ENCODE results near the gene CFAP77. TPM values are rescaled to one million over a fixed set of nuclear protein-coding genes. Genes with fewer than 3 reads are reported as not detected.

The CFAP77 gene
- total RNA-seq, 4 donors from 2014 or later = not detected

GRCh38 chr9:132511191-132511999 lies 101.4 kb downstream of the CFAP77 start:
- Histone ChIP-seq H3K27ac (no peak overlapping the region), H3K4me1 (no peaks in the 10 kb centered on the region), H3K4me3 (no peak overlapping the region), H3K36me3 (no peaks in the 10 kb centered on the region), H3K9me3 (no peaks in the 10 kb centered on the region), H3K27me3 (peaks cover 22% of the 10 kb centered on the region)
- in situ Hi-C loops (cut with MboI; ENCODE audit: low pct_ligation_motif_present in 1 of 4, low pct_unique_long_range_greater_than_20kb in 1 of 4, low sequenced_read_pairs in 3 of 4) (loop anchor here in 1 of 4 donors (10.0 kb wide), 2 partner anchors 63 to 293 kb away; no protein-coding TSS in a partner anchor), intact Hi-C loops (cut with DNase I; ENCODE audit: low total_unique reads) (no loop called here)
- DNase-seq = no peak
- TF ChIP-seq POLR2A (IDR thresholded peaks at IDR 0.05) (no peak), CTCF (IDR thresholded peaks at IDR 0.05) (no peak)
- WGBS, 2 donors (ENCODE audit: low coverage in 1 of 2) = 83 to 86% methylated on average over 1 to 25 of the region's 25 CpGs

GRCh38 chr9:132513416-132513815 lies 103.4 kb downstream of the CFAP77 start:
- Histone ChIP-seq H3K36me3 (no peaks in the 10 kb centered on the region), H3K4me3 (no peak overlapping the region), H3K9me3 (no peaks in the 10 kb centered on the region), H3K4me1 (no peaks in the 10 kb centered on the region), H3K27ac (no peak overlapping the region), H3K27me3 (peaks cover 19% of the 10 kb centered on the region)
- 82 to 84% methylated on average over 6 to 15 of the region's 15 CpGs for WGBS, 2 donors (ENCODE audit: low coverage in 1 of 2)
- intact Hi-C loops (cut with DNase I; ENCODE audit: low total_unique reads) (no loop called here), in situ Hi-C loops (cut with MboI; ENCODE audit: low pct_ligation_motif_present in 1 of 4, low pct_unique_long_range_greater_than_20kb in 1 of 4, low sequenced_read_pairs in 3 of 4) (loop anchor here in 1 of 4 donors (10.0 kb wide), 2 partner anchors 61 to 291 kb away; no protein-coding TSS in a partner anchor)
- DNase-seq = no peak
- TF ChIP-seq POLR2A (IDR thresholded peaks at IDR 0.05) (no peak), CTCF (IDR thresholded peaks at IDR 0.05) (no peak), POLR2AphosphoS5 (IDR thresholded peaks at IDR 0.05) (no peak), EP300 (IDR thresholded peaks at IDR 0.05; ENCODE audit: low read depth) (no peak)

DNA sequence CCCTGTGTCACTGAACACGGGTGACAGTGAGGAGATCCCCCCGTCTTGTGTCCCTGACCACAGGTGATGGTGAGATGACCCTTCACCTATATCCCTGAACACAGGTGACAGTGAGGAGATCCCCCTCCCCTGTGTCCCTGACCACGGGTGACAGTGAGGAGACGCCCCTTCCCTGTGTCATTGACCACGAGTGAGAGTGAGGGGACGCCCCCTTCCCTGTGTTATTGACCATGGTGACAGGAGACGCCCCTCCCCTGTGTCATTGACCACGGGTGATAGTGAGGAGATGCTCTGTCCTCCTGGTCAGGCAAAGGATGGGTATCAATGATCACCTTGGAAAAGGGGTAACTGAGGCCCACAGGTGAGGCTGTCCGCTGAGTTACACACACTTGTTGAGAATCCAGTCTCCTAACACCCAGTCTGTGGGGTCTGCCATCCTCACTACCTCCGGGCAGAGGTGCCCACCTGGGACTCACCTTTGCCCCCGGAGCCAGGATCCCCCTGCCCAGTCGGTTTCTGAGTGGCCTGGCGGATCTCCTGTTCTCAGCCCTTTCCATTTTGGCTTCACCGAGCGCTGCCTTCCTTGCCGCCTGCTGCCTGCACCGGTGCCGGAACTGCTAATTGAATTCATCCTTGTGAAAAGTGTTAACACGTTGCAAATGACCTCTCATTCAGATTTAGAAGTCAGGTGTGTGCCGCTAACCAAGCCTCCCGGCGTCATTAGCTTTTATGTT lies 104.2 kb downstream of the CFAP77 start:
- in situ Hi-C loops (cut with MboI; ENCODE audit: low pct_ligation_motif_present in 1 of 4, low pct_unique_long_range_greater_than_20kb in 1 of 4, low sequenced_read_pairs in 3 of 4) (loop anchor here in 1 of 4 donors (10.0 kb wide), 2 partner anchors 61 to 291 kb away; no protein-coding TSS in a partner anchor), intact Hi-C loops (cut with DNase I; ENCODE audit: low total_unique reads) (no loop called here)
- H3K27me3 ChIP-seq = peaks cover 19% of the 10 kb centered on the region
- 59 to 71% methylated on average over 6 to 22 of the region's 22 CpGs for WGBS, 2 donors (ENCODE audit: low coverage in 1 of 2)
- no peaks in the 10 kb centered on the region for H3K4me1 ChIP-seq
- DNase-seq = no peak
- H3K36me3 ChIP-seq = no peaks in the 10 kb centered on the region
- H3K27ac ChIP-seq = no peak overlapping the region
- no peak overlapping the region for H3K4me3 ChIP-seq
- H3K9me3 ChIP-seq = no peaks in the 10 kb centered on the region
- no peak for TF ChIP-seq POLR2AphosphoS5 (IDR thresholded peaks at IDR 0.05)
- TF ChIP-seq EP300 (IDR thresholded peaks at IDR 0.05; ENCODE audit: low read depth) = no peak
- no peak for TF ChIP-seq POLR2A (IDR thresholded peaks at IDR 0.05)
- no peak for TF ChIP-seq CTCF (IDR thresholded peaks at IDR 0.05)

DNA sequence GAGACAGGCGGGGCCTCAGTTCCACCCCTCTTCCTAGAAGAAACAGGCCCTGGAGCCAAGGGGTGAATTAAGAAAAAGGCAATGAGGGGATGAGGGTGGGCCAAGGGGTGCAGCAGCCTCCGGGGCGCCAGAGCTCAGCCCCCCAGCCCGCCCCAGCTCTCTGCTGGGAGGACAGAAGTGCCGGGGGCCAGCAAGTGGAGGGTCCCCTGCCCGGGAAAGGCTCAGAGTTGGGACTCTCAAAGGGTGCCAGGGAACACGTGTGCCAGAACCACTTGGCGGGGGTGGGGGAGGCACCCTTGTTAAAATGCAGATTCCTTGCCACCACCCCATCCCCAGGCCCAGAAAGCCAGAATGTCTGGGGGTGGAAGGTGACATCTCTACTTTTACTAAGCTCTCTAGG lies 104.8 kb downstream of the CFAP77 start:
- Histone ChIP-seq H3K36me3 (no peaks in the 10 kb centered on the region), H3K4me3 (no peak overlapping the region), H3K27ac (no peak overlapping the region), H3K4me1 (no peaks in the 10 kb centered on the region), H3K9me3 (no peaks in the 10 kb centered on the region), H3K27me3 (peaks cover 19% of the 10 kb centered on the region)
- in situ Hi-C loops (cut with MboI; ENCODE audit: low pct_ligation_motif_present in 1 of 4, low pct_unique_long_range_greater_than_20kb in 1 of 4, low sequenced_read_pairs in 3 of 4) = loop anchor here in 1 of 4 donors (10.0 kb wide), 2 partner anchors 60 to 290 kb away; no protein-coding TSS in a partner anchor
- WGBS, 2 donors (ENCODE audit: low coverage in 1 of 2) = 47 to 69% methylated on average over 5 to 8 of the region's 8 CpGs
- intact Hi-C loops (cut with DNase I; ENCODE audit: low total_unique reads) = no loop called here
- TF ChIP-seq CTCF (IDR thresholded peaks at IDR 0.05) (no peak), POLR2AphosphoS5 (IDR thresholded peaks at IDR 0.05) (no peak)
- DNase-seq = no peak

Measured in transverse colon (tissue), 4 donors.